ENCODE data around the gene HDAC8. TPM values are rescaled to one million over a fixed set of nuclear protein-coding genes. Genes with fewer than 3 reads are reported as not detected.

The HDAC8 gene
- total RNA-seq, 1 experiment from 2014 or later, result 33.5 TPM

DNA sequence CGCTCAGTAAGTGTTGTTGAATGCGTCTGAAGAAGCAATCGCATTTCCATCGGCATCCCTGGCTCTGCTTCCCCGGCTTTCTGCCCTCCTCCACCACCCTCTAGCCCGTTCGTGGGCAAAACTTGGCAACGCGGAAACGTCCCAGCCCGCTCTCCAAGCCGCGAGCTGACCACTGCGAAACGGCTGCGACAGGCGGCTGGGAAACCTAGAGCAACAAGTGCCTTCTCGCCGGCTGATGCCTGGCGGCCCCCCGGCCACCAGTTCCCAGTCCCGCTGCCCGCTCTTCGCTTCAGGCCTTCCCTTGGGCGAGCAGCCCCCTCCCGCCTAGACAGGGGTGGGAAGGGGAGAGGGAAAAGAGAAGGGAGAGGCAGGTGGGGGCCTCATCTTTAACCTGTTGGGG is 267.8 kb downstream of the HDAC8 start:
- ChIA-PET POLR2A (no interaction called here), CTCF (no interaction called here)
- TF ChIP-seq POLR2AphosphoS5 (IDR thresholded peaks at IDR 0.05; ENCODE audit: low read depth, low read length) (no peak), TCF7L2 (IDR thresholded peaks at IDR 0.05; ENCODE audit: low read depth, low read length) (no peak), SIN3A (IDR thresholded peaks at IDR 0.05; ENCODE audit: borderline replicate concordance, insufficient read depth, low read depth, low read length) (no peak)
- TF ChIP-seq, protein P1, sequence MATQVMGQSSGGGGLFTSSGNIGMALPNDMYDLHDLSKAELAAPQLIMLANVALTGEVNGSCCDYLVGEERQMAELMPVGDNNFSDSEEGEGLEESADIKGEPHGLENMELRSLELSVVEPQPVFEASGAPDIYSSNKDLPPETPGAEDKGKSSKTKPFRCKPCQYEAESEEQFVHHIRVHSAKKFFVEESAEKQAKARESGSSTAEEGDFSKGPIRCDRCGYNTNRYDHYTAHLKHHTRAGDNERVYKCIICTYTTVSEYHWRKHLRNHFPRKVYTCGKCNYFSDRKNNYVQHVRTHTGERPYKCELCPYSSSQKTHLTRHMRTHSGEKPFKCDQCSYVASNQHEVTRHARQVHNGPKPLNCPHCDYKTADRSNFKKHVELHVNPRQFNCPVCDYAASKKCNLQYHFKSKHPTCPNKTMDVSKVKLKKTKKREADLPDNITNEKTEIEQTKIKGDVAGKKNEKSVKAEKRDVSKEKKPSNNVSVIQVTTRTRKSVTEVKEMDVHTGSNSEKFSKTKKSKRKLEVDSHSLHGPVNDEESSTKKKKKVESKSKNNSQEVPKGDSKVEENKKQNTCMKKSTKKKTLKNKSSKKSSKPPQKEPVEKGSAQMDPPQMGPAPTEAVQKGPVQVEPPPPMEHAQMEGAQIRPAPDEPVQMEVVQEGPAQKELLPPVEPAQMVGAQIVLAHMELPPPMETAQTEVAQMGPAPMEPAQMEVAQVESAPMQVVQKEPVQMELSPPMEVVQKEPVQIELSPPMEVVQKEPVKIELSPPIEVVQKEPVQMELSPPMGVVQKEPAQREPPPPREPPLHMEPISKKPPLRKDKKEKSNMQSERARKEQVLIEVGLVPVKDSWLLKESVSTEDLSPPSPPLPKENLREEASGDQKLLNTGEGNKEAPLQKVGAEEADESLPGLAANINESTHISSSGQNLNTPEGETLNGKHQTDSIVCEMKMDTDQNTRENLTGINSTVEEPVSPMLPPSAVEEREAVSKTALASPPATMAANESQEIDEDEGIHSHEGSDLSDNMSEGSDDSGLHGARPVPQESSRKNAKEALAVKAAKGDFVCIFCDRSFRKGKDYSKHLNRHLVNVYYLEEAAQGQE (IDR thresholded peaks at IDR 0.05; ENCODE audit: insufficient read depth in 1 of 2, low read depth in 2 of 2, low read length in 1 of 2), result no peak
- TF ChIP-seq, protein P2, sequence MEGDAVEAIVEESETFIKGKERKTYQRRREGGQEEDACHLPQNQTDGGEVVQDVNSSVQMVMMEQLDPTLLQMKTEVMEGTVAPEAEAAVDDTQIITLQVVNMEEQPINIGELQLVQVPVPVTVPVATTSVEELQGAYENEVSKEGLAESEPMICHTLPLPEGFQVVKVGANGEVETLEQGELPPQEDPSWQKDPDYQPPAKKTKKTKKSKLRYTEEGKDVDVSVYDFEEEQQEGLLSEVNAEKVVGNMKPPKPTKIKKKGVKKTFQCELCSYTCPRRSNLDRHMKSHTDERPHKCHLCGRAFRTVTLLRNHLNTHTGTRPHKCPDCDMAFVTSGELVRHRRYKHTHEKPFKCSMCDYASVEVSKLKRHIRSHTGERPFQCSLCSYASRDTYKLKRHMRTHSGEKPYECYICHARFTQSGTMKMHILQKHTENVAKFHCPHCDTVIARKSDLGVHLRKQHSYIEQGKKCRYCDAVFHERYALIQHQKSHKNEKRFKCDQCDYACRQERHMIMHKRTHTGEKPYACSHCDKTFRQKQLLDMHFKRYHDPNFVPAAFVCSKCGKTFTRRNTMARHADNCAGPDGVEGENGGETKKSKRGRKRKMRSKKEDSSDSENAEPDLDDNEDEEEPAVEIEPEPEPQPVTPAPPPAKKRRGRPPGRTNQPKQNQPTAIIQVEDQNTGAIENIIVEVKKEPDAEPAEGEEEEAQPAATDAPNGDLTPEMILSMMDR (IDR thresholded peaks at IDR 0.05), result no peak
- no peaks in the 10 kb centered on the region for H3K36me3 ChIP-seq (ENCODE audit: control insufficient read depth, insufficient read depth, low read length)
- in situ Hi-C loops (cut with HindIII; ENCODE audit: low pct_unique_long_range_greater_than_20kb, low sequenced_read_pairs) (no loop called here), intact Hi-C loops (cut with micrococcal nuclease; ENCODE audit: unreplicated experiment) (no loop called here)
- ATAC-seq, result no peak
- no peak for DNase-seq (ENCODE audit: low read depth, low spot score)
- H3K4me3 ChIP-seq (ENCODE audit: low read depth in 2 of 2, low read length in 2 of 2), result no peak overlapping the region; a peak in 1 of 4 replicates
- no TSS peak for BruUV-seq (replicated peaks)
- H3K27me3 ChIP-seq (ENCODE audit: control insufficient read depth, insufficient read depth, low read length), result no peaks in the 10 kb centered on the region; the same call in 1 of the 2 replicates
- H3K9me3 ChIP-seq (ENCODE audit: control insufficient read depth, insufficient read depth, low read depth, low read length), result no peaks in the 10 kb centered on the region
- H3K27ac ChIP-seq (ENCODE audit: low read length), result no peak overlapping the region
- peaks cover 4% of the 10 kb centered on the region for H3K4me1 ChIP-seq (ENCODE audit: control insufficient read depth, insufficient read depth, low read length)

DNA sequence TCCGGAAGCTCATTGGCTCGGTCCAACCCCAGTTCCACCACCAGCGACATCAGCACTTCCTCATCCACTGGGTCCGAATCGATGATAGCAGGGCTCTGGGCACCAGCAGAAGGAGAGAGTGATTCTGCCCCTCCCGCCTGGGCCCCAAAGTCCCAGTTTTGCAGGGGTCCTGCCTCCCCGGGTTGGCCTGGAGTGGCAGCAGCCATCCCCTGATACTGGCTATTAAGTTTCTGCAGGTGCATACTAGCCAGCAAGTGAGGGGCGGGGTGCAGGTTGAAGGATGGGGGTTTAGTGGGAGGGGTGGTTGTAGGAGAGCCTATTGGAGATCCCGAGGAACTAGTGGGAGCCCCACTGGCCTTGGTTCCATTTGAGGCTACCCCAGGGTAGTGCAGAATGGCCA is 270.9 kb downstream of the HDAC8 start:
- BruUV-seq (replicated peaks), result no TSS peak
- Histone ChIP-seq H3K4me1 (ENCODE audit: control insufficient read depth, insufficient read depth, low read length) (no peaks in the 10 kb centered on the region), H3K36me3 (ENCODE audit: control insufficient read depth, insufficient read depth, low read length) (no peaks in the 10 kb centered on the region), H3K9me3 (ENCODE audit: control insufficient read depth, insufficient read depth, low read depth, low read length) (no peaks in the 10 kb centered on the region), H3K4me3 (ENCODE audit: low read depth in 2 of 2, low read length in 2 of 2) (no peak overlapping the region), H3K27me3 (ENCODE audit: control insufficient read depth, insufficient read depth, low read length) (no peaks in the 10 kb centered on the region; the same call in 1 of the 2 replicates), H3K27ac (ENCODE audit: low read length) (no peak overlapping the region)
- ChIA-PET CTCF (no interaction called here), POLR2A (interaction anchor here (0.6 kb wide), 2 partner anchors 100 to 239 kb away, joined by 6 to 7 read pairs; no protein-coding TSS in a partner anchor)
- ATAC-seq, result no peak
- in situ Hi-C loops (cut with HindIII; ENCODE audit: low pct_unique_long_range_greater_than_20kb, low sequenced_read_pairs), result no loop called here
- TF ChIP-seq TCF7L2 (IDR thresholded peaks at IDR 0.05; ENCODE audit: low read depth, low read length), result no peak
- TF ChIP-seq, protein P2 (IDR thresholded peaks at IDR 0.05), result no peak
- intact Hi-C loops (cut with micrococcal nuclease; ENCODE audit: unreplicated experiment), result no loop called here
- DNase-seq (ENCODE audit: low read depth, low spot score), result no peak
